NOMO-1 treated with DMSO at 0.1 percent for 48 hours (cell line): Measurements from ENCODE around the gene XIAP.
"Not testable (repeated sequence)": the region's sequence is repeated elsewhere in the genome, so short reads cannot be mapped to it uniquely, and the experiment has no call there.

Source experiments
- DNase-seq: peaks from one replicate; lab custom pipeline; 2025; ENCODE audit not compliant: unreplicated experiment; lab: John Stamatoyannopoulos, UW

The XIAP gene

DNA sequence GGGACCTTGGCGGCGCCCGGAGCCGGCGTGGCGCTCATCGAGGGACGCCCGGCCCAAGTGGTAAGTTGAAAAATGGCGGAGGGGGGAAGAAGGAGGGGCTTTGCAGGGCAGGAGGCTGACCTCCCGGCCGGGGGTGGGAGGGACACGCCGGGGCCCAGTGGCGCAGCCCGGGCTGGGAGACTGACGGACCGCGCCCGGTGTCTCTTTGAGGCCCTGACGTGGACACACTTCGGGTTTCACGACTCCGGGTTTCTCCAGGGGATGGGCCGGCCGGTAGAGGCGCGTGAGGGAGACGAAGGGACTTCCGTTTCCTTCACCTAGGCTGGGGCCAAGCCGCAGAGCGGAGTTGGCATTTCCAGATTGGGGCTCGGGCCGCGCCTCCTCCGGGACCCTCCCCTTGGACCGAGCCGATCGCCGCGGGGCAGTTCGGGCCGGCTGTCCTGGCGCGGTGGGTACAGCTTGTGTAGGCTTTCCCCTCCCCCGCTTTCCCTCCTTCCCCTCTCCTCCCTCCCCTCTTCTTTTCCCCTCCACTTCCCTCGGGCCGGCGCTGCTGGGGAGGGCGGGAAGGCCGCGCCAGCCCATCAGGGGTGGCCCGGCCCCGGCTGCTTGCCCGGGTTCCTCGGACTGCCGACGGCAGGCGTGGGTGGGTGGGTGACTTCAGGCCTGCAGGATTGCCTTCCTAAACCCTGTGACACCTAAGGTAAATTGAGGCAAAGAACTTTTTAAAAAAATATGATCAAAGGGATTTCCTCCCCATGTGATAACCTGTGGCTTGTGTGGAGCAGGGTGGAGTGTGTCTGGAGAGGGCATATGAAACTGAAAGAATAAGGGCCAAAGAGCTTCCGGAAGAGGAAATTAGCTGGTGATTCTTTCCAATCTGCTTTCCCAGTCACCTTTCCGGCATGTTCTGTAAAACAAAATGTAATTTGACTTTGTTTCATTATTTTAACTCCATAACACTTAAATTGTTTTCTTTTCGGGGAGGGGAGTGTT is at the start of gene XIAP:
XIAP (plus strand) TSS at position 208 of the 993 bp plus-strand sequence. CDS start 25,610 bp downstream, outside the sequence.
- DNase-seq = peak; percentile 76

DNA sequence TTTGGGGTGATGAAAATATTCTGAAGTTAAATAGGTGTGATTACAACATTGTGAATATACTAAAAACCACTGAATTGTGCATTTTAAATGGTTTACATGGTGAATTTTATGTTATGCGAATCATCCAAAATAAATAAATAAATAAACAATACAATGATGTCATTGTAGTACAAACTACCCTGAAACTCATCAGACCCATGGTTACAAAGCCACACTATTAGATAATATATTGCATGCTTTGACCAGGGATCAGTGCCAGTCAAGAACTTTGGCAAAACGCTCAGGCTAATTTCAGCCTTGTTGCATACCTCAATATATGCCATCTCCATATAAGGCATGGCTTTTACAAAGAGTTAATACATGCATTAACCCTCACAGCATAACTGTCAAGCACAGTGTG is 45.5 kb upstream of the XIAP start:
- no peak for DNase-seq

DNA sequence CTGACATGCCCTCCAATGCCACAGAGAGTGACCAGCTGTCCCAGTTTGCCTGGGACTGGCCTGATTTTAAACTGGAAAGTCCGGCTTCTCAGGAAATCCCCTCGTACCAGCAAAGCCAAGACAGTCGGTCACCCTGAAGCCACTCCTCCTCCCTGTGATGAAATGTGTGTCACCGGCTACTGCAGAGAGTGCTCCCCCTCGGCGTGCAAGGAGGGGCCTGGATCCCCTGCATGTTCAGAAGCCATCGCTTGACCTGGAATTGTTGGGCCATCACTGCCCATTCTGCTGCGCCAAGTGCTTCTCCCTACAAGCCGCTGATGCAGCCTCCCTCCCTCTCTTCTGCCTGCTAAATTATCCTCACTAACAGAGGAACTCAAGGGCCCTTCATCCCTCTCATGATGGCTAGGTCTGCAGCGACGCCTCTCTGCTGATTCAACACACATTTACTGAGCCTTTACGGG is 44.9 kb upstream of the XIAP start:
- DNase-seq = not testable (repeated sequence)

DNA sequence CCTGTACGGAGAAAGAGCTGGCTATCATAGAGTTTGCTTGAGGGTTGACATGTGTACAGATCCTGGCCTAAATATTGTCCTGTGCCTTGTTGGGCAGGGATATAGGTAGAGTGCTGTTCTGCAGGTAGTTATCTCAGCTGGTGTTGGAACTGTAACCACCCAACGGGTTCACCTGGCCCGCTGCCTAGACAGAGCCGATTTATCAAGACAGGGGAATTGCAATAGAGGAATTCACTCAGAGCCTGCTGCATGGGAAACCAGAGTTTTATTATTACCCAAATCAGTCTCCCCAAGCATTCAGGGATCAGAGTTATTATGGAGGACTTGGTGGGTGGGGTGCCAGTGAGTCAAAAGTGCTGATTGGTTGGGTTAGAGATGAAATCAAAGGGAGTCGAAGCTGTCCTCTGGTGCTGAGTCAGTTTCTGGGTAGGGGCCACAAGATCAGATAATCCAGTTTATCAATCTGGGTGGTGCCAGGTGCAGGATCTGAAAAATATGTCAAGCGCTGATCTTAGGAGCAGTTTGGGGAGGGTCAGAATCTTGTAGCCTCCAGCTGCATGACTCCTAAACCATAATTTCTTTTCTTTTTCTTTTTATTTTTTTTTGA is 42.5 kb upstream of the XIAP start:
- no peak for DNase-seq

DNA sequence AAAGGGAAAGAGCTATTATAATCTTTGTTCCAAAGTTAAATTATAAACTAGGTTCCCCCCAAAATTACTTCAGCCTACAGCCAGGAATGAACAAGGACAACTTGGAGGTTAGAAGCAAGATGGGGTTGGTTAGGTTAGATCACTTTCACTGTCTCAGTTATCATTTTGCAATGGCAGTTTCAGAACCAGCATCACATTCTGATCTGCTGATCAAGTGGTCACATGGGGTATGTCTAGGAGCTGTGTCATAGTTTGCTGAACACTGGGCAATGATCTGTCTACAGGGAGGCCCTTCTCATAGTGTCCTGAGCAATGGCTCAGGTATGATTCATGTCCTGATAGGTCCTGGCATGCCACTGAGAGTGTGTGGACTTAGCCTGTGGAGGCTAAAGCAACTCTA is 41.6 kb upstream of the XIAP start:
- DNase-seq = no peak

DNA sequence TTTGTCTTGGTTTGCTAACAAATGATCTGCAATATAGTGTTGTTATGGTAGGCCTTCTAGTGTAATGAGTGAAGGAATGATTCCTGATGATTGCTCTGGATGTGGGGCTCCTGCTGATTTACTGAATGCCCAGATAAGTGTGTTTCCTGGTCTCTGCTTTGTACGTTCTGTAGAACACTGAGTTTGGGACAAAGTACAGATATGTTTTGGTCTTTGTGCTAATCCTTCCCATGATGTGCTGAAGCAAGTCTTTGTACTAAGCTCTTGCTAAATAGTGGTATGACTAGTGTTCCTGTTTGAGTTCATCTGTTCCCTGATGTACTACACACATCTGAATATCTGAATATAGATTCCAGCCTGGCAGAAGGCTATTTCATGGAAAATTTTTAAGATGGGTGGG is 36.9 kb upstream of the XIAP start:
- no peak for DNase-seq

DNA sequence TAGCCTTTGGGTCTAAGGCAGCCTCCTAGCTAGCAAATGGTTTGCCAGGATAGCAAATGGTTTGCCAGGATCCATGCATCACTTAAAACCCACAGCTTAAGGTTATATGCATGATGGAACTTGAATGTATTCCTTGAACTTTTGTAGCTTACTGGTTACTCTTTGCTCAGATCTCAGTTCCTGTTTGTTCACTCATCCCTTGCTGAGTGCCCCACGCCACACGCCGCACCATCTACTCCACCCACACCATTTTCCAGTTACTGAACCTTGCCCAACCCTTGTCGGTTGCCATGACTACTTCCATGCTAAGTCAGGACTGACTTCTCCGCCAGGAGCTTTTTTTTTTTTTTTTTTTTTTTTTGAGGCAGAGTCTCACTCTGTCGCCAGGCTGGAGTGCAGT is 29.5 kb upstream of the XIAP start:
- DNase-seq = peak; percentile 88

DNA sequence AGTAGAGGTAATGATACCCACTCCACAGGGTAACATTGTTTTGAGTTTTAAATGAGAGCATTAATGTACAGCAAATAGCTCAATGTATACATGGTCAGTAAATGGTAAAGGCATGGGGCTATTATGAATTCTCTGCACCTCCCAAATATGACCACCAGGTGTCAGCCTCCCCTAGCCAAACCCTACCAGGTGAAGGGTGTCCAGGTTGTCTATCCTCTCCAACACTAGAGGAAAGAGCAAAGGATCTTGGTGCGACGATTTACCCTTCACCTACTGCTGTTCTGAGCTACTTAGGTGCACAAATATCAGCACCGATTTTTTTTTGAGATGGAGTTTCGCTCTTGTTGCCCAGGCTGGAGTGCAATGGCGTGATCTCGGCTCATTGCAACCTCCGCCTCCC is 26.5 kb upstream of the XIAP start:
- peak; percentile 59 for DNase-seq

DNA sequence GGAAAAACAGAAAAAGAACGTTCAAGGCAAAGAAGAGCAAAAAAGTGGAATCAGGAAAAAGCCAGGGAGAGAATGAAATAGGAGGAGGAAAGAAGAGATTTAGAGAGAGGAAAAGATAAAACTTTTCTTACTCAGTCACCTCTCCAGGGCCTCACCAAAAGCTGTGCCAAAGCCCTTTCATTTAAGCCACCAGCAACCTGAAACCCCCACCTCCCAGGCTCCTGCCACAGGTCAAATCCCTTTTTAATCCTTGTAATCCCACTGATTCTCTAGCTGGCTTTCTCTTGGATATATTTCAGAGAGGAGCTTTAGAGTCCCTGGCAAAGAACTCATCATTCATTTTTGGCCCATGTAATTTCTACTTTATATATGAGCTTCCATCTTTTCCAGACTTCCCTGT is 25.7 kb upstream of the XIAP start:
- no peak for DNase-seq

DNA sequence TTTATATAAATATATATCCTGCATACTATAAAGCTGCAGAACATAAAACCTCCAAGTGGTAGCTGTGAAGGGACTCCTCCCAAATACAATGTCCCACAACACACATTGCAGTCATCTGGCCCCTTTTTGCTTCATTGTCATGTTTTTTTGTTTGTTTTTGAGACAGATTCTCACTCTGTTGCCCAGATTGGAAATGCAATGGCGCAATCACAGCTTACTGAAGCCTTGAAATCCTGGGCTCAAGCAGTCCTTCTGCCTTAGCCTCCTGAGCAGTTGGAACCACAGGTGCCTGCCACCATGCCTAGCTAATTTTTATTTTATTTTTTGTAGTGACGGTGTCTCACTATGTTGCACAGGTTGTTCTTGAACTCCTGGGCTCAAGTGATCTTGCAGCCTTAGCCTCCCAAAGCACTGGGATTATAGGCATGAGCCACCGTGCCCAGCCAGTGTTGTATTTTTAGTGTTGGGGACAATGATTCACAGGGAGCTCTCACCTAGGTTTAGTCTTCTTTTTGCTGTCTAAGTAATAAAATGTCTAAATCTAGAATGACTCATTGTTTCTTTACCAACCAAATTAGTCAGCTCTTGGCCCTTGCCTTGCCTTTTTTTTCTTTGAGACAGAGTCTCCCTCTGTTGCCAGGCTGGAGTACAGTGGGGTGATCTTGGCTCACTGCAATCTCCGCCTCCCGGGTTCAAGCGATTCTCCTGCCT is 24.0 kb upstream of the XIAP start:
- peak; percentile 67 for DNase-seq

DNA sequence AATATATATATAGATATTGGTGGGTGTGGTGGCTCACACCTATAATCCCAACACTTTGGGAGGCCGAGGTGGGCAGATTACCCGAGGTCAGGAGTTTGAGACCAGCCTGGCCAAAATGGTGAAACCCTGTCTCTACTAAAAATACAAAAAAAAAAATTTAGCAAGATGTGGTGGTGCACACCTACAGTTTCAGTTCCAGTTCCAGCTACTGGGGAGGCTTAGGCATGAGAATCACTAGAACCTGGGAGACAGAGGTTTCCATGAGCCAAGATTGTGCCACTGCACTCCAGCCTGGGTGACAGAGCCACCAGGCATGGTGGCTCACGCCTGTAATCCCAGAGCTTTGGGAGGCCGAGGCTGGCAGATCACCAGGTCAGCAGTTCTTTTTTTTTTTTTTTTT is 14.7 kb upstream of the XIAP start:
- not testable (repeated sequence) for DNase-seq

DNA sequence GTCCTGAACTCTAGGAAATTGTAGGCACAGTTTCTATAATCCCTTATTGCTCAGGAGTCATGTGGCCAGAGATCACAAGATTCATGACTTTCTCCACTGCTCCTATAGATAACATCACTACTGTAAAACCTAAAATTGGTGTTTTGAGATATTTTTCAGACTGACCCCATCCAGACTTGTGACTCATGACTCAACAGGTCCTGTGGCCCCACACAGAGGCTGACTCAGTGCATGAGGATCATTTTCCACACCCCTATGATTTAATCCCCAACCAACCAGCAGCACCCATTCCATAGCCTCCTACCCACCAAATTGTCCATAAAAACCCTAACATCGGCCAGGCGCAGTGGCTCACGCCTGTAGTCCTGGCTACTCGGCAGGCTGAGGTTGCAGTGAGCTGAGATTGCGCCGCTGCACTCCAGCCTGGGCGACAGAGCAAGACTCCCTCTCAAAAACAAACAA is 13.2 kb upstream of the XIAP start:
- no peak for DNase-seq

DNA sequence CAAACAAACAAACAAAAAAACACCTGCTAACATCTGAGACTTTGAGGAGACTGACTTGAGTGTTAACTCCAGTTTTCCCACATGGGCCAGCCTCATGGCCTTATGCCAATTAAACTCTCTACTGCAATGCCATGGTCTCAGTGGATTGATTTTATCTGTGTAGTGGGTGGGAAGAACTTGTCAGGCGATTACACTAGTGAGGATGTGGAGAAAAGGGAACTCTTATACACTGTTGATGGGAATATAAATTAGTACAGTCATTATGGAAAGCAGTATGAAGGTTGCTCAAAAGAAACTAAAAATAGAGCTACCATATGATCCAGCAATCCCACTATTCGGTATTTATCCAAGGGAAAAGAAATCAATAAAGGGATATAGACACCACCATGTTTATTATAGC is 12.8 kb upstream of the XIAP start:
- DNase-seq = no peak

DNA sequence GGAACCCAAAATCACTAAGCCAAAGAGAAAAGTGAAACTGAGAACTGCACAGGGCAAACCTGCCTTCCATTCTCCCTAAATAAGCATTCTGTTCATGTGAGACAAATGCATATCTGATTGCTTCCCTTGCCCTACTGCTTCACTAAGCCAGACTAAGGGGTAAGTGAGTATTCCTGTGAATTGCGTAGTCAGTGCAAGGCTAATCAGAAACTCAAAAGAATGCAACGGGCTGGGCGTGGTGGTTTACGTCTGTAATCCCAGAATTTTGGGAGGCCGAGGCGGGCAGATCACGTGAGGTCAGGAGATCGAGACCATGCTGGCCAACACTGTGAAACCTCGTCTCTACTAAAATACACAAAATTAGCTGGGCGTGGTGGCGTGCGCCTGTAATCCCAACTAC is 10.8 kb upstream of the XIAP start:
- no peak for DNase-seq

DNA sequence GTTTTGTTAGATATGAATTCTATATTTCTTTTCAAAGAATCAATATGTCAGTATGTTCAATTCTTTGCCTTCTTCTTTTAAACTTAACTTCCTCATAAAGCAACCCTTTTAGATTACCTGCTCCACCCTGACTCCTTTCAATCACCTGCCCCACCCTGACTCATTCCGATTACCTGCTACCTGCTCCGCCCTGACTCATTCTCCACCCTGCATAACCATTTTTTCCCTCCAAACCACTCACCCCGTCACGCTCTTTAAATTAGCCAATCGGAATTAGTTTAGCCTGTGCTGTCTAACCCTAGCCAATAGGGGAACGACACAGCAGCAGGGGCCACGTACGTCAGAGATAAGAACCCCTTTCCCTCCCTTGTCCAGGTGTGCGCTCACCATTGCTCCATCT is 9.9 kb upstream of the XIAP start:
- not testable (repeated sequence) for DNase-seq

DNA sequence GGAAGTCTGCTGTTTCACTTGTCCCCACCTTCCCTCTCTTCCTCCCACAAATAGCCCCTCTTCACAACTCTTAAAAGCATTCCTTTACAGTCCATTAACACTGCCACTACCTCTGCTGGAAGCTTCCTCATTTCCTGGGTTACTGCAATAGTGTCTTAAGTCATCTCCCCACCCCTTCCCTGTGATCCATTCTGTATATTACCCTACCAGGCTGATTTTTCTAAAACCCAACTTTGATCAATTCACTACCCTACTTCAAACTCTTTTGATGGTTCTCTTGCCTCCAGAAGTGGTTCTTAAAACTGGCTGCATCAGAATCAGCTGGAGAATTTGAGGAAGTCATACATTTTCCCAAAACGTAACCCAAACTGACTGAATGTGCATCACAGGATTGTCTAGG is 8.8 kb upstream of the XIAP start:
- peak; percentile 17 for DNase-seq

DNA sequence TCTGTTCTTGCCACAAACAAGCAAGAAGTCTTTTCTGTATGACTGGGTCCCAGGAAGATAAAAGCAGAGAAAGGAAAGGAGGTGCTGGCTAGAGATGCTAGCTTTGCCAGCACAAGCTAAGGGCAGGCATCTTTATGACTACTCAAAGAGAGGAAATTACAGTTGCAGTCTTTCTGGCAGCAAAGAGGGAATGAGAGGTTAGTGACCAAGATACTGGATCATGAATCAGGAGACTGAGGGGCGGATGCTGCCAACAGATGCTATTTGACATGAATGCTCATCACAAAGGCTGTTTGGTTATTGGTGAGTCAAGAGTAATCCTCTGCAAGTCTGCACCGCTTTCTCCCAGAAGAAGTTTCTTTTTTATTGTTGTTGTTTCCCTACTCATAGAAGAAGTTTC is 5.5 kb upstream of the XIAP start:
- DNase-seq = no peak

DNA sequence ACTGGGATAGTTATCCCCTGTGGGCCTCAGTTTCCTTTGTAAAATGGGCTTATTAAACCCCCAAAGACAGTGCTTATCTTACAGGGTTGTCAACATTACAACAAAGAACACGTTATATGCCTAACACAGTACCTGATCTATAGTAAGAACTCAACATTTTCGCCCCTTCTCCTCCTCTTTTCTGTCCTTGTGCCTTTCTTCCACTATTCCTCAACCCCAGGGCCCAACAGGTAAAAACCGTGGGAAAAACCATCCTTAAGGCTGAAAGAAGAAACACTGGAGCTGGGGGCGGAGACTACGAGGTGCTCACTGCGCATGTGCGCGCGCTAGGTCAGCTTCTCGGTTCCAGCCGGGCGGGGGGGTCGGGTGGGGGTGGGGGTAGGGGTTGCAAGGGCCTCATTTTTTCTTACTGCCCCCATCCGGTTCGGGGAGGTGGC is 426 bp upstream of the XIAP start:
- no peak for DNase-seq

DNA sequence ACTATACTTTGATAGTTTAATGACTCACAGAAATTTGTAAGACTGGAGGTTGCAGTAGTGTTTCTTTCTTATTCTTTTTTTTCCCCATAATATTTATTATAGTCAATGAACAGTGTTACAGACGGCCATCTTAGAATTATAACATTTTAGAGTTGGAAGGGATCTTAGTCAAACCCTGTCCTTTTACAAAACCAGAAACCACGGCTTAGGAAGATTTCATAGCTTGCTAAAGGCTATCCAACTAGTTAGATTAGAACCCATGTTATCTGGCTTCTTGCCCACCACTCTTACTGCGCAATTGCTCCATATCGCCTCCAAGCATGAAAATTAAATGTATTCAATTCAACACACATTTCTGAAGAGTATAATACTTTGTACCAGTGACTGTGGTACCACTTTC is 1.1 kb downstream of the XIAP start:
- DNase-seq = no peak

DNA sequence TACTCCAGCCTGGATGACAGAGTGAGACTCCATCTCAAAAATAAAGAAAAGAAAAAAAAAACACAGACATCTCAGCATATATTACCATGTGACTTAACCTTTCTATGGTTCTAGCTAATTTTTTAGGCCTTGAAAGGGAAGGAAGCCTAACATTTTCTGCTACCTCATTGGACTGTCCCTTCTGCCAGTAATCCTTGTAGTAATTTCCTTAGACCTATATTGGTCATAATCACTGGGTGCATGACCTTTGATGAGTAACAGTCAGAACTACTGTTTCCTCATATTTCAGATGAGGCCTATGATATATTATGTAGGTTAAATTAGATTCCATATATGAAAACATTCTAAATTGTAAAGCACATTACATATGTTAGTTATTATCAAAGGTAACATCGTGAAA is 9.6 kb downstream of the XIAP start:
- peak; percentile 56 for DNase-seq

DNA sequence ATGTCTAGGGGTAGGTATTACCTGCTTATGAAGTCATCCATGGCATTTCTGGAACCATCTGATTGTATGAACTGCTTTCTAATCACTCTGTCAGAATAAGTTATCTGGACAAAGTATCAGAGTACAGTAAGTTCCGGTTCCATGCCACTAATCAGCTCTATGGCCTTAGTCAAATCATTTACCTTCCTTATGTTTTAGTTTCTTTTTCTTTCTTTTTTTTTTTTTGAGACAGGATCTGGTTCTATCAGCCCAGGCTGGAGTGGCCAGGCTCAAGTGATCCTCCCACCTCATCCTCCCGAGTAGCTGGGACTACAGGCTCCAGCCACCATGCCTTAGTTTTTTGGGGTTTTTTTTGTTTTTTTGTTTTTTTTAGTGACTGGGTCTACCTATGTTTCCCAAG is 11.5 kb downstream of the XIAP start:
- no peak for DNase-seq
